T-helper 1 cell treated with Interleukin-12 subunit alpha and Interleukin-12 subunit beta and Interleukin-4 antibody, amounts not matched to agents 30 ng/mL and 1 ng/mL, for 36 hours (primary cell): ENCODE results near the gene SLC4A9. TPM values are rescaled to one million over a fixed set of nuclear protein-coding genes. Genes with fewer than 3 reads are reported as not detected.
"Not testable (repeated sequence)": the region's sequence is repeated elsewhere in the genome, so short reads cannot be mapped to it uniquely, and the experiment has no call there.

ENCODE experiments used
- intact Hi-C: fragments of 100-400 bp; cut with micrococcal nuclease; formaldehyde crosslinking; loops from one replicate; pipeline ENCODE4 v1.15.1; 2024
- total RNA-seq: library from RNA; stranded (reverse); gene quantifications from 2 replicates; pipeline ENCODE4 v1.2.3, GENCODE V29; 2022

Gene SLC4A9
- total RNA-seq, 1 donor from 2014 or later: 0.10 TPM

GRCh38 chr5:140337880-140338279 is 22.1 kb upstream of the SLC4A9 start:
- intact Hi-C loops: no loop called here

DNA sequence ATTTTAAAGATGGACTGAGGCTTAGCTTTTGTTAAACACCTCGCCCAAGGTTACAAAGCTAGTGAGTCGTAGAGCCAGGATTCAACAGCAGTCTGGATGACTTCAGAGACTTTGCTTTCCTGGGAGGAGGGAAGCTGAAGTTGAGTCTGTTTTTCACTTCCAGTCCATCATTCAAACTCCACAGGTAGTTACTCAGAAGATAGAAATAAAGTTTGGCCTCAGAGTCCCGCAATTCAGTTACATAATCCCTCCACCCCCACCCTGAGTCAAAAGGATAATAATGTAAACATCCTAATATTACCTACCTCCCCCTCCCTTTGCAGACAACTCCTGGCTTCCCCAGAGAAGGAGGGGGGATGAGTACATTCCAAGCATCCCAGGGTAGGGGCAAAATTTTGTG is 21.7 kb upstream of the SLC4A9 start:
- intact Hi-C loops: no loop called here

DNA sequence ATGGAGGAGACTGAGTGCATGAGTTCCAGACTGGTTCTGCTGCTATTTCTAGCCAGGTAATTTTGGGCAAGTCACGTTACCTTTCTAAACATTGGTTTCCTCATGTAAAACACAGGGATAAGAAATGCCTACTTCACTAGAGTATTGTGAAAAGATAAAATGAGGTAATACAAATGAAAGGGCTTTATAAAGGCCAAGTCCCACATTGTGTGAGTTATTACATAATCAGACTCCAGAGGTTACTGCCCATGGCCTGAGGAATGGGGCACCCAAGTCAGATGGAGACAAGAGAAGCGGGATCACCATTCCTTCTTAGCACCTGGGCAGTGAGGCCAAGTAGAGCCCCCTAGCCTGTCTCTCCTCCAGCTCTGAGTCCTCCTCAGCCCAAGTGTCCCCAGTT is 21.1 kb upstream of the SLC4A9 start:
- intact Hi-C loops: no loop called here

DNA sequence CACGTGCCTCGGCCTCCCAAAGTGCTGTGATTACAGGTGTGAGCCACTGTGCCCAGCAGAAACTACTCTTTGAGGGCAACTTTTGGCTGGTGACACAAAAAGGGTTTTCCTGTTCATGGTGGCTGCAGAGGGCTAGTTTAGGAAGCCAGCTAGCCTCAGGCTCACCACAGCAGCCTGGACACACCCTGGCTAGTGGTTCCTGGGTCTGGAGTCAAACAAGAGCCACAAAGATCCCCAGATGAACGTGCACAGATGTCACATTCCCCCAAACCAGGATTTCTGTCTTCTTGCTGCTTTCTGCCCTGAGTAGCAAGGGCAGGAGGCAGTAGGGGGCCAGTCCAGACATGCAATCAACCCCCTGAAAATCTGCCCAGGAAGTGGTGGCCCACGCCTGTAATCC is 20.4 kb upstream of the SLC4A9 start:
- intact Hi-C loops: no loop called here

- intact Hi-C loops: no loop called here
Observed at GRCh38 chr5:140340605-140341121, 19.3 kb upstream of the SLC4A9 start.

DNA sequence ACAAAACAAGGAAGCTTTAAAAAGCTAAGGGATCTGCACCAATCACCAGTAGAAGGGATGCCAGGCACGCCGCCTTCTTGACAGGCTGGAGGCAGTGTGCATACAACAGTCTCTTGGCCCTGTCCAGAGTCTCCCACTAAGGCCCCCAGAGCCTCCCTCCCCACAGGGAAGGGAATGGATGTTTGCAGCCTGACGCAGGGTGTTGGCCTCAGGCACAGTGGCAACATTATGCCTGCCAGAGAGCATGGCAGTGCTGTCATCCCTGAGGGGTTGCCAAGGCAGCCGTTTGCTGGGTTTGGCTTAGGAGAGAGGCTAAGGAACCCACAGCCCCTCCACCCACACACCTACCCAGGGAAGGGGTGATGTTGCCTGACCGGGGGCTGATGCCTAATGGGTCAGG is 18.4 kb upstream of the SLC4A9 start:
- intact Hi-C loops: no loop called here

DNA sequence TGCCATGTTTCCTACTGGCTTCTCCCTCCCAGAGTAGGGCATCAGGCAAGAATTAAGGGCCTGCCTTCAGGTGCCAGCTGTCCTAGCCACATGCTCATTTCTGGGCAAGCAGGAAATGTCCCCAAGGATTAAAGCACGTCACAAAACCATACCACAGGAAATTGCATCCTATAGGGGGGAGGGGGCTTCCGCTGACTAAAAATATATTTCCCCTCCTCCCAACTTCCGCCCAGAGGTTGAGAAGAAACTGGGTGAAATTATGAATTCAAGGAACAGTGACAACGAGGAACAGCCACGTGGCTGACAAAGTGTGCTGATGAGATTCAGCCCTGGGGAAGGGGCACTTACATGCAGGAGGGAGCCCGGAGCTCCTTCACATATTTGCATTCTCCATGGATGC is 17.7 kb upstream of the SLC4A9 start:
- intact Hi-C loops: loop anchor here (1.0 kb wide), 2 partner anchors 39 to 91 kb away; partner anchors contain the start of gene PFDN1

DNA sequence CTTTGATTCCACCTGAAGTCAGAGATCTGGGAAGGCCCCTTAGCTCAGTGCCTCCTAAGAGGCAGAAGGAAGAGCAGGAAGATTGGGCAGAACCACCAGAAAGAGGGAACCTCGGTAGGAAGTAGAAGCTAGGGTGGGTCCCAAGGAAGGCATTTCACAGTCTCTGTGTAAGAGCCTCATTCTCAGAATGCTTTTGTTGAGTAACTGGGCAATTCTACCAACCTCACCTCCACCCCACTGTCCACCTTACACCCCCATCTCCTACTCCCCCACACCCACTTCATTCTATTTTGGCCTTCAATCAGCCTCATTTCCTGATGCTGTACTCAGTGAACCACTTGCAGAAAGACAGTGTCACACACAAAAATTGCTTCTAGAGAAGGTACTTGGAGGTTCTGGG is 17.1 kb upstream of the SLC4A9 start:
- intact Hi-C loops: loop anchor here (1.0 kb wide), 2 partner anchors 40 to 92 kb away; partner anchors contain the start of gene PFDN1

- intact Hi-C loops: not testable (repeated sequence)
Observed at GRCh38 chr5:140343849-140344248, 16.1 kb upstream of the SLC4A9 start.

GRCh38 chr5:140344683-140345423 is 15.1 kb upstream of the SLC4A9 start:
- intact Hi-C loops: no loop called here

DNA sequence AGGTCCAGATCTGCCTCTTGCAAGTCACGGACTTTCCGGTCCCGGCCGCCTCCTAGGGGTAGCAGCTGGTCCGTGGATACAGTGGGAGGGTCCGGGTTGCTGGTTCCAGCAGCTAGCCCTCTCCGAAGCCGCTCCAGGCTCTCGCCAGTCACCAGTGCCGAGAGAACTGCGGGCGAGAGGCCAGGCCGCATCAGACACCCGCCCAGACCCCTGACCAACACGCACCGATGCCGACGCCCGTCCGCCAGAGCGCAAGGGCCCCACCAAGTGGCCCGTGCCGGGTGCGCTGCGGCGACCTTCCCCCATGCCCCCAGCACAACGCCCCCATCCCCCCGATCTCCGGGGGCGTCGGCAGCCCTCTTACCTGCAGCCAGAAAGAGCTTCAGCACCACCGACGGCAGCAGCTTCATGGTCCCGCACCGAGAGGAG is 14.1 kb upstream of the SLC4A9 start:
- intact Hi-C loops: loop anchor here (1.0 to 2.0 kb wide), 5 partner anchors 43 to 237 kb away; partner anchors contain the start of genes ANKHD1, CYSTM1 and PFDN1

- intact Hi-C loops: loop anchor here (1.0 to 2.0 kb wide), 5 partner anchors 43 to 238 kb away; partner anchors contain the start of genes ANKHD1, CYSTM1 and PFDN1
Observed at GRCh38 chr5:140346348-140347221, 13.4 kb upstream of the SLC4A9 start, which contains the start of gene HBEGF. Gene HBEGF (minus strand): TSS chr5:140346603. CDS start chr5:140346328, 275 bp downstream.

DNA sequence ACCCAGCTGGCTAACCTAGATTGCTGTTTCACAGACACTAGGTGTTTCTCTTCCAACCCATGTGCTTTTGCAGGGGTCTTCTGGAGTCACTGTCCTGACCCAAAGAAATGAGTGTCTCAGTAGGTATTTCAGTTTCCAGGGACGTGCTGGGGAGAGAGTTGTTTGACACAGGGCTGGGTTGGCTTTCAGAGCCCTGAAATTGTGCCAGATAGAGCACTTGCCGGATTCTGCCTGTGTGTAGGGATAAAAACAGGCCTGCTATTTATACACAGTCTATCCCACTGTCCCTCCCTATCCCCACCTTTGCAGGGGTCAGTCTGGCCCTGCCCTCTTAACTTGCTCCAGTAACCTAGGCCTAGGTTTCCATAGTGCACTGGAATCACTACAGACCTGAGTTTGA is 12.6 kb upstream of the SLC4A9 start:
- intact Hi-C loops: loop anchor here (2.0 kb wide), 2 partner anchors 173 to 239 kb away; partner anchors contain the start of gene CYSTM1

- intact Hi-C loops: no loop called here
Observed at GRCh38 chr5:140348104-140348503, 11.9 kb upstream of the SLC4A9 start.

GRCh38 chr5:140349244-140349643 is 10.8 kb upstream of the SLC4A9 start:
- intact Hi-C loops: no loop called here

GRCh38 chr5:140351609-140352334 is 8.2 kb upstream of the SLC4A9 start:
- intact Hi-C loops: loop anchor here (1.0 kb wide), 3 partner anchors 48 to 111 kb away; partner anchors contain the start of gene PFDN1

- intact Hi-C loops: no loop called here
Observed at GRCh38 chr5:140355546-140355945, 4.4 kb upstream of the SLC4A9 start.

DNA sequence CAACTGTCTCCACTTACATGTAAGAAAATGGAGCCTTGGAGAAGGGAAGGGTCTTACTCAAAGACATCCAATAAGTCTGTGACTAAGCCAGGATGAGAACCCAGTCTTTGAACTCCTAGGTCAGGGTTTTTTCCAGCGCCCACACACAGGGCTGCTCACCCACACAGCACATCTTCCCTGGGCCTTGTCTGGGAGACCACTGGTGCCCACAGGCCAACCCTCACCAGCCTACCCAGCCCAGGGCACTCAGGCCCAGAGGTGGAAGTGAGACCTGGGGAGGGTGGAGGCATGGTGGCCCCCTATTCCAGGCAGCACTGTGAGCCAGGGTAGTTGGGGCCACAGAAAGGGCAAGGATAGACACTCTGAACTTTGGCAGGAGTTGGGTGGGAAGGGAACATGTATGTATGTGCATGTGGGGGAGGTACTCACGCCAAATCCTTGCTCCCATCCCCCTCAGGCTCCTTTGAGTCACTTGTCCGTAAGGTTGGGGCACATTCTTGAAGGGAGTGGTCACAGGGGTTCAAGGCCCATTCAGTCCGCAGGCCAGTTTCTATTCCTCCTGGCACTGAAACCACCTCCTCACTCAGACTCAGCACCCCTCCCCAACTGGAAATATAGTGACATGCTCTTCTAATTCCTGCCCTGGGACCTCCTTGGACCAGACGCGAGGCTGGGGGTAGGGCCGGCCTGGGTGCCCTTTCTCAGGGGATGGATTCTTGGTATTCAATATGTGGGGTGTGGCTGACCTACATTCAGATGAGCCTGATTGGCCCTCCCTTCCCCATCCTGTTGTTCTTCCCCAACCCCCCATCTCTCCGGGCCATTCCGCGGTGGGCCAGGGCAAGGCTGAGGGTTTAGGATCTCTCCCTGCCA is 2.9 kb upstream of the SLC4A9 start:
- intact Hi-C loops: loop anchor here (1.0 kb wide), 4 partner anchors 113 to 363 kb away; no protein-coding TSS in a partner anchor

DNA sequence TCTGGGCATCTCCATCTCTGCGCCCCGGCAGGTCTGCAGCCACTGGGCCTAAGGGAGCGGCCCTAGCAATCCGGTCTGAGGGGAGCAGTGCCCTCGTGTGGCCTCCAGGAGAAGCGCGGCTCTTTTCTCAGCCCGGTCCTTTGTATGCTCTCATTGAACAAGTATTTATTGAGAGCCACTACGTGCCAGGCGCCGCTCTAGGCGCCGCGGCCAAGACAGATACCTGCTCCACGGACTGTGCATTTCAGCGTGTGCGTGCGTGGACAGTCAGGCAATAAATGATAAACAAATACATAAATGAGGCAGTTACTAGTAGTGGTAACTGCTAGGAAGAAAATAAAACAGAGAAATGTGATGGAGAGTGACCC is 2.3 kb upstream of the SLC4A9 start:
- intact Hi-C loops: loop anchor here (1.0 kb wide), 4 partner anchors 113 to 363 kb away; no protein-coding TSS in a partner anchor
